Measurements from ENCODE around the gene RRP9. TPM values are rescaled to one million over a fixed set of nuclear protein-coding genes. Genes with fewer than 3 reads are reported as not detected.

RRP9 gene
- total RNA-seq, 4 donors from 2014 or later, result 7.1 to 29.5 (median 11.1) TPM

GRCh38 chr3:51896607-51897305, 44.9 kb downstream of the RRP9 start:
- no peaks in the 10 kb centered on the region for H3K27me3 ChIP-seq
- H3K4me1 ChIP-seq, result no peaks in the 10 kb centered on the region
- TF ChIP-seq CTCF (IDR thresholded peaks at IDR 0.05), result no peak
- no peak for TF ChIP-seq EP300 (IDR thresholded peaks at IDR 0.05; ENCODE audit: low read depth)
- TF ChIP-seq POLR2A (IDR thresholded peaks at IDR 0.05), result no peak
- no peak for TF ChIP-seq POLR2AphosphoS5 (IDR thresholded peaks at IDR 0.05)
- no peaks in the 10 kb centered on the region for H3K9me3 ChIP-seq
- no peak overlapping the region for H3K27ac ChIP-seq
- WGBS, 2 donors (ENCODE audit: low coverage in 1 of 2), result 78 to 87% methylated on average over 9 to 10 of the region's 10 CpGs
- intact Hi-C loops (cut with DNase I; ENCODE audit: low total_unique reads) (no loop called here), in situ Hi-C loops (cut with MboI; ENCODE audit: low pct_ligation_motif_present in 1 of 4, low pct_unique_long_range_greater_than_20kb in 1 of 4, low sequenced_read_pairs in 3 of 4) (no loop called here)
- no peak for DNase-seq
- no peaks in the 10 kb centered on the region for H3K36me3 ChIP-seq
- no peak overlapping the region for H3K4me3 ChIP-seq

GRCh38 chr3:51894939-51895338, 46.8 kb downstream of the RRP9 start:
- Histone ChIP-seq H3K27me3 (no peaks in the 10 kb centered on the region), H3K4me3 (no peak overlapping the region), H3K4me1 (no peaks in the 10 kb centered on the region), H3K27ac (no peak overlapping the region), H3K36me3 (no peaks in the 10 kb centered on the region), H3K9me3 (no peaks in the 10 kb centered on the region)
- WGBS, 2 donors (ENCODE audit: low coverage in 1 of 2), result 94% methylated on average over 16 of the region's 16 CpGs; no CpG with 5 or more reads in 1 of the 2 donors
- in situ Hi-C loops (cut with MboI; ENCODE audit: low pct_ligation_motif_present in 1 of 4, low pct_unique_long_range_greater_than_20kb in 1 of 4, low sequenced_read_pairs in 3 of 4), result no loop called here
- no peak for DNase-seq
- TF ChIP-seq POLR2AphosphoS5 (IDR thresholded peaks at IDR 0.05) (no peak), CTCF (IDR thresholded peaks at IDR 0.05) (no peak), POLR2A (IDR thresholded peaks at IDR 0.05) (no peak), EP300 (IDR thresholded peaks at IDR 0.05; ENCODE audit: low read depth) (no peak)
- intact Hi-C loops (cut with DNase I; ENCODE audit: low total_unique reads), result no loop called here

- intact Hi-C loops (cut with DNase I; ENCODE audit: low total_unique reads), result no loop called here
- WGBS, 2 donors (ENCODE audit: low coverage in 1 of 2), result 86% methylated on average over 4 of the region's 4 CpGs; no CpG with 5 or more reads in 1 of the 2 donors
- in situ Hi-C loops (cut with MboI; ENCODE audit: low pct_ligation_motif_present in 1 of 4, low pct_unique_long_range_greater_than_20kb in 1 of 4, low sequenced_read_pairs in 3 of 4), result no loop called here
Observed at GRCh38 chr3:51894391-51894790, 47.3 kb downstream of the RRP9 start.

More at GRCh38 chr3:51894391-51894790, 47.3 kb downstream of the RRP9 start:
- no peaks in the 10 kb centered on the region for H3K27me3 ChIP-seq
- H3K9me3 ChIP-seq, result no peaks in the 10 kb centered on the region
- H3K27ac ChIP-seq, result no peak overlapping the region
- TF ChIP-seq POLR2AphosphoS5 (IDR thresholded peaks at IDR 0.05), result no peak
- no peak for TF ChIP-seq CTCF (IDR thresholded peaks at IDR 0.05)
- TF ChIP-seq POLR2A (IDR thresholded peaks at IDR 0.05), result no peak
- no peak for TF ChIP-seq EP300 (IDR thresholded peaks at IDR 0.05; ENCODE audit: low read depth)
- H3K4me3 ChIP-seq, result no peak overlapping the region
- no peaks in the 10 kb centered on the region for H3K4me1 ChIP-seq
- no peak for DNase-seq
- no peaks in the 10 kb centered on the region for H3K36me3 ChIP-seq
